Heart left ventricle (tissue), 13 donors: ENCODE results near the gene SDHB.

Experiments used
- CTCF ChIP-seq, 12 donors: fragments of 200-600 bp; sonication (generic) in 4 of 12; IDR thresholded peaks; one replicate each; pipeline versions ENCODE4 v1.5.0 to v1.8.0; 2018 to 2022; ENCODE audit warnings: antibody characterized with exemption in 12 of 12, mild to moderate bottlenecking in 5 of 12
- POLR2A ChIP-seq, 2 donors: fragments of 450-650 bp; IDR thresholded peaks; one replicate each; pipeline ENCODE4 v1.6.1; 2017; ENCODE audit warnings: antibody characterized with exemption in 2 of 2, mild to moderate bottlenecking in 2 of 2, moderate library complexity in 2 of 2
- donor health status: ischemic (EF 13 %, LVEDD 7.1; RV severe dilation, severe dysfunction).
- donor health status: DM: no; HTN: yes; CAD: no.
- donor health status: DM: no; HTN: no; CAD: no.
- donor health status: ischemic (EF 25% LVEDD 6.9; RV normal size, moderate dysfunction).
- donor health status: ischemic (EF 25% LVEDD 5.7; RV mildly dilated, moderate dysfunction).
- donor health status: ischemic (EF 35%, LVEDD 5.7; RV mildly dilated, moderate dysfunction).
- donor health status: nonischemic (EF 11% LVEDD 7.7; RV severe dilation, severe dysfunction).
- donor health status: DM: yes; HTN: yes; CAD: no.
- donor health status: PGD.
- donor health status: ischemic (EF 29% LVEDD 5.4; RV normal size, mild dysfunction).
- donor health status: nonischemic (EF 23%, LVEDD 6.1; RV moderate dilation, normal function).

GRCh38 chr1:17005365-17005740 lies 48.5 kb downstream of the SDHB start:
- TF ChIP-seq CTCF (IDR thresholded peaks at IDR 0.05) (no peak), POLR2A (IDR thresholded peaks at IDR 0.05) (no peak)
